Parathyroid adenoma (tissue), 2 donors: ENCODE measurements around the gene CAMTA1.

Source experiments
- H2AFZ ChIP-seq: fragments of 300-600 bp; sonication (generic); one replicate; pipeline ENCODE4 v1.7.0; 2017; ENCODE audit warnings: antibody characterized with exemption, mild to moderate bottlenecking
- H3K27ac ChIP-seq: fragments of 300-600 bp; sonication (generic); one replicate; pipeline ENCODE4 v1.7.0; 2017
- H3K27me3 ChIP-seq: fragments of 300-600 bp; sonication (generic); one replicate; pipeline ENCODE4 v1.7.0; 2017; ENCODE audit warnings: low read length; ENCODE audit not compliant: control insufficient read depth, insufficient read depth
- H3K36me3 ChIP-seq: fragments of 300-600 bp; sonication (generic); one replicate; pipeline ENCODE4 v1.7.0; 2017; ENCODE audit warnings: low read length; ENCODE audit not compliant: control insufficient read depth, insufficient read depth
- H3K4me1 ChIP-seq: fragments of 300-600 bp; sonication (generic); one replicate; pipeline ENCODE4 v1.7.0; 2017; ENCODE audit warnings: control low read depth
- H3K4me2 ChIP-seq: fragments of 300-600 bp; sonication (generic); one replicate; pipeline ENCODE4 v1.7.0; 2017; ENCODE audit warnings: low read length
- H3K4me3 ChIP-seq: fragments of 300-600 bp; sonication (generic); one replicate; pipeline ENCODE4 v1.7.0; 2017; ENCODE audit warnings: low read depth, low read length
- H3K79me2 ChIP-seq: fragments of 300-600 bp; sonication (generic); one replicate; pipeline ENCODE4 v1.7.0; 2017; ENCODE audit warnings: control low read depth
- H3K9ac ChIP-seq: fragments of 300-600 bp; sonication (generic); one replicate; pipeline ENCODE4 v1.7.0; 2017; ENCODE audit warnings: mild to moderate bottlenecking
- H3K9me3 ChIP-seq: fragments of 300-600 bp; sonication (generic); one replicate; pipeline ENCODE4 v1.7.0; 2017; ENCODE audit warnings: low read length; ENCODE audit not compliant: control insufficient read depth
- CTCF ChIP-seq: fragments of 300-600 bp; sonication (generic); IDR thresholded peaks from one replicate; pipeline ENCODE4 v1.7.0; 2017; ENCODE audit warnings: antibody characterized with exemption, mild to moderate bottlenecking
- donor health status: primary hyperparathyroidism.

CAMTA1 gene

GRCh38 chr1:7366955-7367665 is 581.9 kb downstream of the CAMTA1 start:
- Histone ChIP-seq H3K4me3 (no peak overlapping the region), H3K4me1 (peaks cover 4% of the 10 kb centered on the region), H3K9ac (no peak overlapping the region), H3K27me3 (no peaks in the 10 kb centered on the region), H3K4me2 (no peak overlapping the region), H3K9me3 (no peaks in the 10 kb centered on the region), H3K79me2 (no peaks in the 10 kb centered on the region), H2AFZ (peak overlapping the region; percentile 46), H3K36me3 (no peaks in the 10 kb centered on the region), H3K27ac (peak overlapping the region; percentile 24)
- TF ChIP-seq CTCF = peak; percentile 23

GRCh38 chr1:7369866-7370265 is 584.6 kb downstream of the CAMTA1 start:
- H3K27ac ChIP-seq = no peak overlapping the region
- H3K4me2 ChIP-seq = no peak overlapping the region
- H3K27me3 ChIP-seq = no peaks in the 10 kb centered on the region
- no peaks in the 10 kb centered on the region for H3K9me3 ChIP-seq
- TF ChIP-seq CTCF = no peak
- H3K36me3 ChIP-seq = no peaks in the 10 kb centered on the region
- no peak overlapping the region for H3K9ac ChIP-seq
- no peaks in the 10 kb centered on the region for H3K79me2 ChIP-seq
- H3K4me3 ChIP-seq = no peak overlapping the region
- peaks cover 4% of the 10 kb centered on the region for H3K4me1 ChIP-seq
- H2AFZ ChIP-seq = no peak overlapping the region

- Histone ChIP-seq H3K27me3 (no peaks in the 10 kb centered on the region), H3K4me1 (peaks cover 3% of the 10 kb centered on the region), H3K9me3 (no peaks in the 10 kb centered on the region), H2AFZ (no peak overlapping the region), H3K9ac (no peak overlapping the region), H3K79me2 (no peaks in the 10 kb centered on the region), H3K4me2 (no peak overlapping the region), H3K4me3 (no peak overlapping the region), H3K36me3 (no peaks in the 10 kb centered on the region), H3K27ac (no peak overlapping the region)
- no peak for TF ChIP-seq CTCF
Observed at GRCh38 chr1:7371926-7372325, 586.7 kb downstream of the CAMTA1 start.

GRCh38 chr1:7372477-7373120 is 587.3 kb downstream of the CAMTA1 start:
- Histone ChIP-seq H3K27ac (no peak overlapping the region), H3K79me2 (no peaks in the 10 kb centered on the region), H3K4me1 (no peaks in the 10 kb centered on the region), H3K4me2 (no peak overlapping the region), H3K27me3 (no peaks in the 10 kb centered on the region), H2AFZ (no peak overlapping the region), H3K36me3 (no peaks in the 10 kb centered on the region), H3K9ac (no peak overlapping the region), H3K4me3 (no peak overlapping the region), H3K9me3 (no peaks in the 10 kb centered on the region)
- no peak for TF ChIP-seq CTCF

GRCh38 chr1:7373251-7373650 is 588.0 kb downstream of the CAMTA1 start:
- no peaks in the 10 kb centered on the region for H3K36me3 ChIP-seq
- H3K4me3 ChIP-seq = no peak overlapping the region
- H3K9me3 ChIP-seq = no peaks in the 10 kb centered on the region
- no peak for TF ChIP-seq CTCF
- no peaks in the 10 kb centered on the region for H3K4me1 ChIP-seq
- no peak overlapping the region for H2AFZ ChIP-seq
- H3K27ac ChIP-seq = no peak overlapping the region
- H3K4me2 ChIP-seq = no peak overlapping the region
- H3K79me2 ChIP-seq = no peaks in the 10 kb centered on the region
- no peaks in the 10 kb centered on the region for H3K27me3 ChIP-seq
- no peak overlapping the region for H3K9ac ChIP-seq
